WTC11 (cell line): Measurements from ENCODE around the gene TNIP2. TPM values are rescaled to one million over a fixed set of nuclear protein-coding genes. Genes with fewer than 3 reads are reported as not detected.

Experiments
- ATAC-seq: fragments of 200-7000 bp; cut with Tn5 transposase; 2 replicates; pipeline ENCODE4 v1.10.0; 2021; ENCODE audit warnings: mild to moderate bottlenecking, moderate library complexity
- CTCF ChIA-PET: fragments of 300-600 bp; sonication (Branson Sonifier 250); formaldehyde crosslinking; loops from one replicate; lab custom pipeline; 2021; ENCODE audit warnings: antibody characterized with exemption; lab: Charles Lee
- POLR2A ChIA-PET: fragments of 350-600 bp; sonication (Branson Sonifier 250); formaldehyde crosslinking; loops from one replicate; lab custom pipeline; 2021; ENCODE audit warnings: antibody characterized with exemption; lab: Charles Lee
- DNase-seq: peaks from one replicate; pipeline ENCODE4 v3.0.0; 2021; ENCODE audit warnings: low spot score
- H3K27ac Mint-ChIP-seq: 2 replicates; pipeline ENCODE4 v1.8.0; 2021; ENCODE audit warnings: mixed read lengths
- H3K27me3 Mint-ChIP-seq: 2 replicates; pipeline ENCODE4 v1.8.0; 2021; ENCODE audit warnings: low read depth, mild to moderate bottlenecking, moderate library complexity, mixed read lengths
- H3K36me3 Mint-ChIP-seq: 2 replicates; pipeline ENCODE4 v1.8.0; 2021; ENCODE audit warnings: mixed read lengths
- H3K4me1 Mint-ChIP-seq: 2 replicates; pipeline ENCODE4 v1.8.0; 2022; ENCODE audit warnings: mixed read lengths
- H3K4me3 Mint-ChIP-seq: 2 replicates; pipeline ENCODE4 v1.8.0; 2021; ENCODE audit warnings: mild to moderate bottlenecking, moderate library complexity, mixed read lengths
- H3K9me3 Mint-ChIP-seq: 2 replicates; pipeline ENCODE4 v1.8.0; 2021; ENCODE audit warnings: mixed read lengths
- CREM ChIP-seq: sonication (generic); formaldehyde crosslinking; IDR thresholded peaks from 2 replicates; pipeline ENCODE4 v1.8.1; 2022; ENCODE audit warnings: mild to moderate bottlenecking, missing genetic modification reagents, moderate library complexity
- FOXP1 ChIP-seq: sonication (generic); formaldehyde crosslinking; IDR thresholded peaks from 2 replicates; pipeline ENCODE4 v1.8.0; 2022; ENCODE audit warnings: missing genetic modification reagents, mild to moderate bottlenecking, moderate library complexity, borderline replicate concordance
- KAT7 ChIP-seq: sonication (generic); formaldehyde crosslinking; IDR thresholded peaks from 2 replicates; pipeline ENCODE4 v1.8.1; 2023; ENCODE audit warnings: missing genetic modification reagents, mild to moderate bottlenecking, borderline replicate concordance
- PRRX2 ChIP-seq: fragments of 250-450 bp; sonication (Bioruptor Pico); IDR thresholded peaks from 2 replicates; pipeline ENCODE4 v1.8.0; 2021; ENCODE audit warnings: mild to moderate bottlenecking
- RELA ChIP-seq: sonication (generic); formaldehyde crosslinking; IDR thresholded peaks from 2 replicates; pipeline ENCODE4 v1.8.1; 2022; ENCODE audit warnings: missing genetic modification reagents, mild to moderate bottlenecking, borderline replicate concordance
- SMAD3 ChIP-seq: sonication (generic); formaldehyde crosslinking; IDR thresholded peaks from 2 replicates; pipeline ENCODE4 v1.8.0; 2022; ENCODE audit warnings: missing genetic modification reagents, mild to moderate bottlenecking, borderline replicate concordance
- SMAD4 ChIP-seq: sonication (generic); formaldehyde crosslinking; IDR thresholded peaks from 2 replicates; pipeline ENCODE4 v1.8.0; 2022; ENCODE audit warnings: mild to moderate bottlenecking, missing genetic modification reagents
- SOX15 ChIP-seq: fragments of 250-450 bp; sonication (Bioruptor Pico); IDR thresholded peaks from 2 replicates; pipeline ENCODE4 v1.9.0; 2021; ENCODE audit warnings: mild to moderate bottlenecking
- TEAD4 ChIP-seq: sonication (generic); formaldehyde crosslinking; IDR thresholded peaks from 2 replicates; pipeline ENCODE4 v1.8.0; 2022; ENCODE audit warnings: mild to moderate bottlenecking, missing genetic modification reagents
- TP53 ChIP-seq: sonication (generic); formaldehyde crosslinking; IDR thresholded peaks from 2 replicates; pipeline ENCODE4 v1.8.1; 2023; ENCODE audit warnings: mild to moderate bottlenecking, missing genetic modification reagents
- ZNF121 ChIP-seq: sonication (generic); formaldehyde crosslinking; IDR thresholded peaks from 2 replicates; pipeline ENCODE4 v1.8.0; 2023; ENCODE audit warnings: missing genetic modification reagents
- ZNF416 ChIP-seq: fragments of 250-450 bp; sonication (Bioruptor Pico); IDR thresholded peaks from 2 replicates; pipeline ENCODE4 v1.9.0; 2021; ENCODE audit warnings: mild to moderate bottlenecking, inconsistent platforms
- total RNA-seq: library from RNA; stranded (reverse); gene quantifications from 3 replicates; pipeline ENCODE4 v1.2.3, GENCODE V29; 2021
- TF ChIP-seq, protein P1 (sequence below): fragments of 250-450 bp; sonication (Bioruptor Pico); IDR thresholded peaks from 2 replicates; pipeline ENCODE4 v1.8.0; 2021; ENCODE audit warnings: mild to moderate bottlenecking
- TF ChIP-seq, protein P2 (sequence below): sonication (generic); formaldehyde crosslinking; IDR thresholded peaks from 2 replicates; pipeline ENCODE4 v1.8.0; 2022; ENCODE audit warnings: mild to moderate bottlenecking, missing genetic modification reagents
- TF ChIP-seq, protein P3 (sequence below): sonication (generic); formaldehyde crosslinking; IDR thresholded peaks from 2 replicates; pipeline ENCODE4 v1.8.1; 2023; ENCODE audit warnings: mild to moderate bottlenecking, missing genetic modification reagents, borderline replicate concordance
- TF ChIP-seq, protein P4 (sequence below): sonication (generic); formaldehyde crosslinking; conservative IDR thresholded peaks from 2 replicates; pipeline ENCODE4 v1.8.1; 2022; ENCODE audit warnings: mild to moderate bottlenecking, missing genetic modification reagents
- TF ChIP-seq, protein P5 (sequence below): fragments of 200-600 bp; IDR thresholded peaks from 2 replicates; pipeline ENCODE4 v1.8.0; 2022; ENCODE audit warnings: antibody characterized with exemption
- TF ChIP-seq, protein P6 (sequence below): sonication (generic); formaldehyde crosslinking; IDR thresholded peaks from 2 replicates; pipeline ENCODE4 v1.8.0; 2023; ENCODE audit warnings: missing genetic modification reagents, mild to moderate bottlenecking, borderline replicate concordance
- TF ChIP-seq, protein P7 (sequence below): sonication (generic); formaldehyde crosslinking; IDR thresholded peaks from 2 replicates; pipeline ENCODE4 v1.8.1; 2023; ENCODE audit warnings: mild to moderate bottlenecking, missing genetic modification reagents, moderate library complexity
- TF ChIP-seq, protein P8 (sequence below): fragments of 250-450 bp; sonication (Bioruptor Pico); conservative IDR thresholded peaks from 2 replicates; pipeline ENCODE4 v1.9.0; 2021; ENCODE audit warnings: mild to moderate bottlenecking

TNIP2 gene
- total RNA-seq, 1 experiment from 2014 or later, result 44.4 TPM

DNA sequence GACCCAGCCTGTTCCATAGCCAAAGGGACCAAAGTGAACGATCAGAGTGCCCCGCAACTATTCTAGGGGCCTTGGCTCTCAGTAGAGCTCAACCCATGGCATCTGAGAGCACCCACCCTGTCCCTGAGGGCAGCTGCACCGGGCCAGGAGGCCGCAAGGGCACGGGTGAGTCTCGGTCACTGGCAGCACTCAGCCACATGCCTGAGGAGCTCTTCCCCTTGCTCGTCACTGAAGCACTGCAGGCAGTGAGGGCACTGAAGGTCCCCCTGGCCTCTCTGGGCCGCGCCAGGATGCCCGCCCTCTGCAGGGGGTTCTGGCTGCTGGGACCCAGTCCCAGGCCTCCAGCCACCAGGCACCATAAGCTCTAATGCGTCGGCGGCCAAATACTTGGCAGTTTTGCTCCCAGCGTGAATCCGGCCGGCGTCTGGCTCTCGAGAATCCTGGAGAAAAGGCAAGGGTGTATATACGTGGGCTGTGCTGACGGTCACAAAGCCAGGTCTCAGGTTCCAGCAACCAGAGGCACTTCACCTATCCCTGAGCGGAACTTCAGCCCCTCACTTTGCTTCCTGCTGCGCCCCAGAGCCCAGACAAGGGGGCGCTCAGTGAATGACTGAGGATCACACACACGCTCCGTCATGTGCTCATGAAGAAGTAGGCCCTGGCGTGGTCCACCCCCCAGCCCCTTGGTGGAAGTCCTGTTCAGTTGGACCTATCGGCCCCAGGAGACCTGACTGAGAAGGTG lies 13.9 kb downstream of the TNIP2 start (continued):
- TF ChIP-seq, protein P1, sequence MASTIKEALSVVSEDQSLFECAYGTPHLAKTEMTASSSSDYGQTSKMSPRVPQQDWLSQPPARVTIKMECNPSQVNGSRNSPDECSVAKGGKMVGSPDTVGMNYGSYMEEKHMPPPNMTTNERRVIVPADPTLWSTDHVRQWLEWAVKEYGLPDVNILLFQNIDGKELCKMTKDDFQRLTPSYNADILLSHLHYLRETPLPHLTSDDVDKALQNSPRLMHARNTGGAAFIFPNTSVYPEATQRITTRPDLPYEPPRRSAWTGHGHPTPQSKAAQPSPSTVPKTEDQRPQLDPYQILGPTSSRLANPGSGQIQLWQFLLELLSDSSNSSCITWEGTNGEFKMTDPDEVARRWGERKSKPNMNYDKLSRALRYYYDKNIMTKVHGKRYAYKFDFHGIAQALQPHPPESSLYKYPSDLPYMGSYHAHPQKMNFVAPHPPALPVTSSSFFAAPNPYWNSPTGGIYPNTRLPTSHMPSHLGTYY (CRISPR knock-in tag), result no peak
- TF ChIP-seq KAT7 (CRISPR knock-in tag), result no peak
- TF ChIP-seq, all 79 proteins: peak for 0

DNA sequence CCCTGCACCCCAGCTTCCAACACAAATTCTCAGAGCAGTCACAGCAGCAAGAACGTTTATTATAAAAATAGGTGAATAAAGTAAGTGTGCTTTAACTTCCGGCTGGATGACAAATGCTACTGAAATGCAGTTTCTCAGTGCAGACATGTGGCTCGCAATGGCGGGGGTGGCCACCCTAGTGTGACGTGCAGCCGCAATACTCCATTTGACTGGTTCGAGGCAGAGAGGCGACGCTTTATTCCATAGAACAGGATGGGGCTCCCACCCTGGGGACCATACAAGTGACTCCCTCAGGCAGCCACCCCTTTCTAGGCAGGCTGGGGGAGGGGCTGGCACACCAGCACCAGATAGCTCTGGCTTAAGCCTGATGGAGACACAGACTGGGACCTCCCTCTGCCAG lies 14.5 kb downstream of the TNIP2 start:
- Mint-ChIP-seq H3K27ac (no peak overlapping the region), H3K4me1 (no peaks in the 10 kb centered on the region), H3K27me3 (no peaks in the 10 kb centered on the region), H3K4me3 (no peak overlapping the region), H3K36me3 (peaks cover 34% of the 10 kb centered on the region), H3K9me3 (peaks cover 15% of the 10 kb centered on the region)
- POLR2A ChIA-PET, result no interaction called here
- CTCF ChIA-PET, result no interaction called here
- TF ChIP-seq, protein P2, sequence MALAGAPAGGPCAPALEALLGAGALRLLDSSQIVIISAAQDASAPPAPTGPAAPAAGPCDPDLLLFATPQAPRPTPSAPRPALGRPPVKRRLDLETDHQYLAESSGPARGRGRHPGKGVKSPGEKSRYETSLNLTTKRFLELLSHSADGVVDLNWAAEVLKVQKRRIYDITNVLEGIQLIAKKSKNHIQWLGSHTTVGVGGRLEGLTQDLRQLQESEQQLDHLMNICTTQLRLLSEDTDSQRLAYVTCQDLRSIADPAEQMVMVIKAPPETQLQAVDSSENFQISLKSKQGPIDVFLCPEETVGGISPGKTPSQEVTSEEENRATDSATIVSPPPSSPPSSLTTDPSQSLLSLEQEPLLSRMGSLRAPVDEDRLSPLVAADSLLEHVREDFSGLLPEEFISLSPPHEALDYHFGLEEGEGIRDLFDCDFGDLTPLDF (CRISPR knock-in tag), result no peak
- TF ChIP-seq, protein P3, sequence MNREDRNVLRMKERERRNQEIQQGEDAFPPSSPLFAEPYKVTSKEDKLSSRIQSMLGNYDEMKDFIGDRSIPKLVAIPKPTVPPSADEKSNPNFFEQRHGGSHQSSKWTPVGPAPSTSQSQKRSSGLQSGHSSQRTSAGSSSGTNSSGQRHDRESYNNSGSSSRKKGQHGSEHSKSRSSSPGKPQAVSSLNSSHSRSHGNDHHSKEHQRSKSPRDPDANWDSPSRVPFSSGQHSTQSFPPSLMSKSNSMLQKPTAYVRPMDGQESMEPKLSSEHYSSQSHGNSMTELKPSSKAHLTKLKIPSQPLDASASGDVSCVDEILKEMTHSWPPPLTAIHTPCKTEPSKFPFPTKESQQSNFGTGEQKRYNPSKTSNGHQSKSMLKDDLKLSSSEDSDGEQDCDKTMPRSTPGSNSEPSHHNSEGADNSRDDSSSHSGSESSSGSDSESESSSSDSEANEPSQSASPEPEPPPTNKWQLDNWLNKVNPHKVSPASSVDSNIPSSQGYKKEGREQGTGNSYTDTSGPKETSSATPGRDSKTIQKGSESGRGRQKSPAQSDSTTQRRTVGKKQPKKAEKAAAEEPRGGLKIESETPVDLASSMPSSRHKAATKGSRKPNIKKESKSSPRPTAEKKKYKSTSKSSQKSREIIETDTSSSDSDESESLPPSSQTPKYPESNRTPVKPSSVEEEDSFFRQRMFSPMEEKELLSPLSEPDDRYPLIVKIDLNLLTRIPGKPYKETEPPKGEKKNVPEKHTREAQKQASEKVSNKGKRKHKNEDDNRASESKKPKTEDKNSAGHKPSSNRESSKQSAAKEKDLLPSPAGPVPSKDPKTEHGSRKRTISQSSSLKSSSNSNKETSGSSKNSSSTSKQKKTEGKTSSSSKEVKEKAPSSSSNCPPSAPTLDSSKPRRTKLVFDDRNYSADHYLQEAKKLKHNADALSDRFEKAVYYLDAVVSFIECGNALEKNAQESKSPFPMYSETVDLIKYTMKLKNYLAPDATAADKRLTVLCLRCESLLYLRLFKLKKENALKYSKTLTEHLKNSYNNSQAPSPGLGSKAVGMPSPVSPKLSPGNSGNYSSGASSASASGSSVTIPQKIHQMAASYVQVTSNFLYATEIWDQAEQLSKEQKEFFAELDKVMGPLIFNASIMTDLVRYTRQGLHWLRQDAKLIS, result no peak
- TF ChIP-seq ZNF121 (no peak), SOX15 (CRISPR knock-in tag) (no peak), FOXP1 (CRISPR knock-in tag) (no peak), RELA (CRISPR knock-in tag) (no peak), ZNF416 (no peak), CREM (CRISPR knock-in tag) (no peak), SMAD4 (no peak), PRRX2 (CRISPR knock-in tag) (no peak), SMAD3 (CRISPR knock-in tag) (no peak), TP53 (CRISPR knock-in tag) (no peak), TEAD4 (CRISPR knock-in tag) (no peak)
- TF ChIP-seq, protein P4, sequence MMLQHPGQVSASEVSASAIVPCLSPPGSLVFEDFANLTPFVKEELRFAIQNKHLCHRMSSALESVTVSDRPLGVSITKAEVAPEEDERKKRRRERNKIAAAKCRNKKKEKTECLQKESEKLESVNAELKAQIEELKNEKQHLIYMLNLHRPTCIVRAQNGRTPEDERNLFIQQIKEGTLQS (CRISPR knock-in tag), result no peak
- TF ChIP-seq, protein P5, sequence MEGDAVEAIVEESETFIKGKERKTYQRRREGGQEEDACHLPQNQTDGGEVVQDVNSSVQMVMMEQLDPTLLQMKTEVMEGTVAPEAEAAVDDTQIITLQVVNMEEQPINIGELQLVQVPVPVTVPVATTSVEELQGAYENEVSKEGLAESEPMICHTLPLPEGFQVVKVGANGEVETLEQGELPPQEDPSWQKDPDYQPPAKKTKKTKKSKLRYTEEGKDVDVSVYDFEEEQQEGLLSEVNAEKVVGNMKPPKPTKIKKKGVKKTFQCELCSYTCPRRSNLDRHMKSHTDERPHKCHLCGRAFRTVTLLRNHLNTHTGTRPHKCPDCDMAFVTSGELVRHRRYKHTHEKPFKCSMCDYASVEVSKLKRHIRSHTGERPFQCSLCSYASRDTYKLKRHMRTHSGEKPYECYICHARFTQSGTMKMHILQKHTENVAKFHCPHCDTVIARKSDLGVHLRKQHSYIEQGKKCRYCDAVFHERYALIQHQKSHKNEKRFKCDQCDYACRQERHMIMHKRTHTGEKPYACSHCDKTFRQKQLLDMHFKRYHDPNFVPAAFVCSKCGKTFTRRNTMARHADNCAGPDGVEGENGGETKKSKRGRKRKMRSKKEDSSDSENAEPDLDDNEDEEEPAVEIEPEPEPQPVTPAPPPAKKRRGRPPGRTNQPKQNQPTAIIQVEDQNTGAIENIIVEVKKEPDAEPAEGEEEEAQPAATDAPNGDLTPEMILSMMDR, result no peak
- TF ChIP-seq, protein P6, sequence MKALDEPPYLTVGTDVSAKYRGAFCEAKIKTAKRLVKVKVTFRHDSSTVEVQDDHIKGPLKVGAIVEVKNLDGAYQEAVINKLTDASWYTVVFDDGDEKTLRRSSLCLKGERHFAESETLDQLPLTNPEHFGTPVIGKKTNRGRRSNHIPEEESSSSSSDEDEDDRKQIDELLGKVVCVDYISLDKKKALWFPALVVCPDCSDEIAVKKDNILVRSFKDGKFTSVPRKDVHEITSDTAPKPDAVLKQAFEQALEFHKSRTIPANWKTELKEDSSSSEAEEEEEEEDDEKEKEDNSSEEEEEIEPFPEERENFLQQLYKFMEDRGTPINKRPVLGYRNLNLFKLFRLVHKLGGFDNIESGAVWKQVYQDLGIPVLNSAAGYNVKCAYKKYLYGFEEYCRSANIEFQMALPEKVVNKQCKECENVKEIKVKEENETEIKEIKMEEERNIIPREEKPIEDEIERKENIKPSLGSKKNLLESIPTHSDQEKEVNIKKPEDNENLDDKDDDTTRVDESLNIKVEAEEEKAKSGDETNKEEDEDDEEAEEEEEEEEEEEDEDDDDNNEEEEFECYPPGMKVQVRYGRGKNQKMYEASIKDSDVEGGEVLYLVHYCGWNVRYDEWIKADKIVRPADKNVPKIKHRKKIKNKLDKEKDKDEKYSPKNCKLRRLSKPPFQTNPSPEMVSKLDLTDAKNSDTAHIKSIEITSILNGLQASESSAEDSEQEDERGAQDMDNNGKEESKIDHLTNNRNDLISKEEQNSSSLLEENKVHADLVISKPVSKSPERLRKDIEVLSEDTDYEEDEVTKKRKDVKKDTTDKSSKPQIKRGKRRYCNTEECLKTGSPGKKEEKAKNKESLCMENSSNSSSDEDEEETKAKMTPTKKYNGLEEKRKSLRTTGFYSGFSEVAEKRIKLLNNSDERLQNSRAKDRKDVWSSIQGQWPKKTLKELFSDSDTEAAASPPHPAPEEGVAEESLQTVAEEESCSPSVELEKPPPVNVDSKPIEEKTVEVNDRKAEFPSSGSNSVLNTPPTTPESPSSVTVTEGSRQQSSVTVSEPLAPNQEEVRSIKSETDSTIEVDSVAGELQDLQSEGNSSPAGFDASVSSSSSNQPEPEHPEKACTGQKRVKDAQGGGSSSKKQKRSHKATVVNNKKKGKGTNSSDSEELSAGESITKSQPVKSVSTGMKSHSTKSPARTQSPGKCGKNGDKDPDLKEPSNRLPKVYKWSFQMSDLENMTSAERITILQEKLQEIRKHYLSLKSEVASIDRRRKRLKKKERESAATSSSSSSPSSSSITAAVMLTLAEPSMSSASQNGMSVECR (CRISPR knock-in tag), result no peak
- TF ChIP-seq, protein P7, sequence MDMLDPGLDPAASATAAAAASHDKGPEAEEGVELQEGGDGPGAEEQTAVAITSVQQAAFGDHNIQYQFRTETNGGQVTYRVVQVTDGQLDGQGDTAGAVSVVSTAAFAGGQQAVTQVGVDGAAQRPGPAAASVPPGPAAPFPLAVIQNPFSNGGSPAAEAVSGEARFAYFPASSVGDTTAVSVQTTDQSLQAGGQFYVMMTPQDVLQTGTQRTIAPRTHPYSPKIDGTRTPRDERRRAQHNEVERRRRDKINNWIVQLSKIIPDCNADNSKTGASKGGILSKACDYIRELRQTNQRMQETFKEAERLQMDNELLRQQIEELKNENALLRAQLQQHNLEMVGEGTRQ, result no peak
- TF ChIP-seq, protein P8, sequence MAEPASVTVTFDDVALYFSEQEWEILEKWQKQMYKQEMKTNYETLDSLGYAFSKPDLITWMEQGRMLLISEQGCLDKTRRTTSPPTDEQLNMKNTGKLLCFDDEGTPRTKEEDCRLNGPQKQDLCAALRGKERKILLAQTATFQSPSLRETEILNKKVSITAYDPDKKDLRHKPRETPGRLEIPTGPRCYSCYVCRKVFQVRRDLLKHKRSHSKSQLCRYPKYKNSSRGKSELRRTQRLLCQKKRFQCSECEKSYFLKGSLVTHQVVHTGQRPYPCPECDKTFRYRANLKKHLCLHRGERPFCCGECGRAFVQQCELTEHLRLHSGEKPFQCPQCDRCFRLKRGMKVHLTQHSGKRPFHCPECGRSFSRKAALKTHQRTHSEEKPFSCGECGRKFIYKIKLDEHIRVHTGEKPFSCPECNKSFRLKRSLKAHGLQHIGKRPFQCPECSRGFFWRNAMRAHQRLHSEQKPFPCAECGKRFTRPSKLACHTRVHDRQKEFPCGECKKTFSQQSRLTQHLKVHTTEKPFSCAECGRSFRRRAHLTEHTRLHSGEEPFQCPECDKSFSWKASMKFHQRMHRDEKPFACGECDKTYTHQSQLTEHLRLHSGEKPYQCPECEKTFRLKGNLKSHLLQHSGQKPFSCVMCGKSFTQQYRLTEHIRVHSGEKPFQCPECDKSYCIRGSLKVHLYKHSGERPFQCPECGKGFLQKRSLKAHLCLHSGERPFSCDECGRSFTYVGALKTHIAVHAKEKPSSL, result no peak
- no peak for ATAC-seq
- no peak for DNase-seq
